NCI-H187 treated with DMSO at 0.1 percent for 48 hours (cell line): Measurements from ENCODE around the gene CHTF18.
"Not testable (repeated sequence)": the region's sequence is repeated elsewhere in the genome, so short reads cannot be mapped to it uniquely, and the experiment has no call there.

Experiments used
- DNase-seq: peaks from one replicate; lab custom pipeline; 2025; lab: John Stamatoyannopoulos, UW

Gene CHTF18

GRCh38 chr16:808085-808386, 19.6 kb downstream of the CHTF18 start:
- DNase-seq, result no peak

GRCh38 chr16:813204-813915, 24.9 kb downstream of the CHTF18 start:
- no peak for DNase-seq

GRCh38 chr16:813916-814412, 25.5 kb downstream of the CHTF18 start:
- no peak for DNase-seq

- DNase-seq, result no peak
Observed at GRCh38 chr16:814974-815373, 26.6 kb downstream of the CHTF18 start.

GRCh38 chr16:815861-816260, 27.4 kb downstream of the CHTF18 start:
- DNase-seq, result no peak

- no peak for DNase-seq
Observed at GRCh38 chr16:817001-817906, 28.8 kb downstream of the CHTF18 start.

- no peak for DNase-seq
Observed at GRCh38 chr16:818132-818531, 29.7 kb downstream of the CHTF18 start.

- no peak for DNase-seq
Observed at GRCh38 chr16:818592-818991, 30.2 kb downstream of the CHTF18 start.

GRCh38 chr16:819336-820043, 31.1 kb downstream of the CHTF18 start:
- DNase-seq, result no peak

GRCh38 chr16:820044-820408, 31.6 kb downstream of the CHTF18 start:
- DNase-seq, result not testable (repeated sequence)

GRCh38 chr16:820748-821147, 32.3 kb downstream of the CHTF18 start:
- DNase-seq, result no peak

GRCh38 chr16:821751-822150, 33.3 kb downstream of the CHTF18 start:
- no peak for DNase-seq

GRCh38 chr16:822174-822908, 33.9 kb downstream of the CHTF18 start:
- DNase-seq, result no peak

- DNase-seq, result no peak
Observed at GRCh38 chr16:822909-823297, 34.5 kb downstream of the CHTF18 start.

GRCh38 chr16:824194-824593, 35.8 kb downstream of the CHTF18 start:
- no peak for DNase-seq

GRCh38 chr16:824601-825000, 36.2 kb downstream of the CHTF18 start:
- no peak for DNase-seq

- DNase-seq, result no peak
Observed at GRCh38 chr16:825341-826061, 37.1 kb downstream of the CHTF18 start.

GRCh38 chr16:827513-827912, 39.1 kb downstream of the CHTF18 start:
- no peak for DNase-seq

GRCh38 chr16:828891-829290, 40.5 kb downstream of the CHTF18 start:
- DNase-seq, result no peak

- DNase-seq, result no peak
Observed at GRCh38 chr16:830107-830870, 41.9 kb downstream of the CHTF18 start.
